OCI-LY3 (cell line): ENCODE measurements around the gene FBXO8.

ENCODE experiments used
- H2AFZ ChIP-seq: fragments of 200-600, 300-600 bp; shearing (Covaris generic); 2 replicates; pipeline ENCODE4 v1.6.0; 2014; ENCODE audit warnings: antibody characterized with exemption, low read depth, low read length
- H3K27ac ChIP-seq: fragments of 200-600, 300-600 bp; sonication (generic); 2 replicates; pipeline ENCODE4 v1.5.1; 2014; ENCODE audit warnings: mild to moderate bottlenecking, low read length, moderate library complexity, mixed read lengths
- H3K27me3 ChIP-seq: fragments of 200-600, 300-600 bp; sonication (generic); 2 replicates; pipeline ENCODE4 v1.6.1; 2014; ENCODE audit warnings: low read depth, low read length, mixed read lengths
- H3K36me3 ChIP-seq: fragments of 200-600, 300-600 bp; sonication (generic); replicated peaks from 2 replicates; pipeline ENCODE3; 2014; ENCODE audit warnings: low read depth, low read length, mixed read lengths
- H3K4me1 ChIP-seq: fragments of 300-600, 200-600 bp; sonication (generic); 2 replicates; pipeline ENCODE4 v1.6.1; 2014; ENCODE audit warnings: low read length, mixed read lengths
- H3K4me2 ChIP-seq: fragments of 200-600, 300-600 bp; sonication (generic); 2 replicates; pipeline ENCODE4 v1.6.1; 2014; ENCODE audit warnings: low read length, mixed read lengths
- H3K4me3 ChIP-seq: fragments of 300-600, 200-600 bp; sonication (generic); 2 replicates; pipeline ENCODE4 v1.5.1; 2014; ENCODE audit warnings: antibody characterized with exemption, mild to moderate bottlenecking, low read length, moderate library complexity
- H3K79me2 ChIP-seq: fragments of 300-600, 200-600 bp; shearing (Covaris generic); 2 replicates; pipeline ENCODE4 v1.6.1; 2014; ENCODE audit warnings: mild to moderate bottlenecking, low read length, mixed read lengths
- H3K9ac ChIP-seq: fragments of 300-600, 200-600 bp; shearing (Covaris generic); 2 replicates; pipeline ENCODE4 v1.6.0; 2014; ENCODE audit warnings: mild to moderate bottlenecking, low read length, moderate library complexity
- H3K9me3 ChIP-seq: fragments of 200-600, 300-600 bp; shearing (Covaris generic); 2 replicates; pipeline ENCODE4 v1.6.1; 2014; ENCODE audit warnings: low read length, mixed read lengths; ENCODE audit not compliant: insufficient read depth
- H4K20me1 ChIP-seq: fragments of 200-600, 300-600 bp; sonication (generic); 2 replicates; pipeline ENCODE4 v1.6.1; 2016; ENCODE audit warnings: low read length, mixed read lengths; ENCODE audit not compliant: insufficient read depth
- CTCF ChIP-seq: fragments of 200-600, 300-600 bp; sonication (generic); IDR thresholded peaks from 2 replicates; pipeline ENCODE4 v1.5.1; 2014; ENCODE audit warnings: antibody characterized with exemption, low read length, low read depth
- EZH2phosphoT487 ChIP-seq: fragments of 200-600 bp; shearing (Covaris generic); IDR thresholded peaks from 2 replicates; pipeline ENCODE4 v1.6.1; 2018; ENCODE audit warnings: antibody characterized with exemption, mixed run types, low read depth

Gene FBXO8

GRCh38 chr4:174224550-174224949 lies 58.9 kb downstream of the FBXO8 start:
- Histone ChIP-seq H3K4me3 (no peak overlapping the region), H3K36me3 (no peaks in the 10 kb centered on the region), H3K9me3 (no peaks in the 10 kb centered on the region), H4K20me1 (no peaks in the 10 kb centered on the region), H3K4me2 (no peak overlapping the region), H3K27me3 (no peaks in the 10 kb centered on the region), H3K27ac (no peak overlapping the region), H3K4me1 (no peaks in the 10 kb centered on the region), H2AFZ (no peak overlapping the region), H3K79me2 (no peaks in the 10 kb centered on the region), H3K9ac (no peak overlapping the region)
- TF ChIP-seq CTCF (no peak), EZH2phosphoT487 (no peak)

GRCh38 chr4:174222266-174222872 lies 61.1 kb downstream of the FBXO8 start:
- Histone ChIP-seq H4K20me1 (no peaks in the 10 kb centered on the region), H3K36me3 (no peaks in the 10 kb centered on the region), H3K4me2 (no peak overlapping the region), H2AFZ (peak overlapping the region; percentile 23; the same call in 1 of the 2 replicates), H3K9me3 (no peaks in the 10 kb centered on the region), H3K27ac (no peak overlapping the region), H3K79me2 (no peaks in the 10 kb centered on the region), H3K9ac (no peak overlapping the region), H3K4me3 (no peak overlapping the region), H3K4me1 (no peaks in the 10 kb centered on the region), H3K27me3 (no peaks in the 10 kb centered on the region)
- TF ChIP-seq CTCF (peak; percentile 93), EZH2phosphoT487 (no peak)

GRCh38 chr4:174218127-174218790 lies 65.2 kb downstream of the FBXO8 start:
- no peaks in the 10 kb centered on the region for H3K79me2 ChIP-seq
- H3K4me3 ChIP-seq = no peak overlapping the region
- no peaks in the 10 kb centered on the region for H3K36me3 ChIP-seq
- no peak overlapping the region for H2AFZ ChIP-seq
- no peak overlapping the region for H3K9ac ChIP-seq
- H3K9me3 ChIP-seq = no peaks in the 10 kb centered on the region
- H3K4me1 ChIP-seq = no peaks in the 10 kb centered on the region
- TF ChIP-seq CTCF = no peak
- TF ChIP-seq EZH2phosphoT487 = no peak
- no peaks in the 10 kb centered on the region for H3K27me3 ChIP-seq
- H4K20me1 ChIP-seq = no peaks in the 10 kb centered on the region
- H3K27ac ChIP-seq = no peak overlapping the region
- H3K4me2 ChIP-seq = no peak overlapping the region

- Histone ChIP-seq H3K9me3 (no peaks in the 10 kb centered on the region), H3K4me1 (no peaks in the 10 kb centered on the region), H3K9ac (no peak overlapping the region), H4K20me1 (no peaks in the 10 kb centered on the region), H3K4me3 (no peak overlapping the region), H3K36me3 (no peaks in the 10 kb centered on the region), H3K27me3 (no peaks in the 10 kb centered on the region), H3K79me2 (no peaks in the 10 kb centered on the region), H3K4me2 (no peak overlapping the region), H3K27ac (no peak overlapping the region), H2AFZ (no peak overlapping the region)
- TF ChIP-seq CTCF (no peak), EZH2phosphoT487 (no peak)
These were observed 66.0 kb downstream of the FBXO8 start for GRCh38 chr4:174217273-174218126.
